GM18519 (cell line): ENCODE measurements around the gene FOXA1.

Experiments
- ATAC-seq: cut with Tn5 transposase; IDR thresholded peaks from one replicate; pipeline ENCODE4 v1.9.1; 2021; ENCODE audit warnings: mild to moderate bottlenecking, moderate library complexity; ENCODE audit not compliant: unreplicated experiment, low FRiP score

FOXA1 gene

DNA sequence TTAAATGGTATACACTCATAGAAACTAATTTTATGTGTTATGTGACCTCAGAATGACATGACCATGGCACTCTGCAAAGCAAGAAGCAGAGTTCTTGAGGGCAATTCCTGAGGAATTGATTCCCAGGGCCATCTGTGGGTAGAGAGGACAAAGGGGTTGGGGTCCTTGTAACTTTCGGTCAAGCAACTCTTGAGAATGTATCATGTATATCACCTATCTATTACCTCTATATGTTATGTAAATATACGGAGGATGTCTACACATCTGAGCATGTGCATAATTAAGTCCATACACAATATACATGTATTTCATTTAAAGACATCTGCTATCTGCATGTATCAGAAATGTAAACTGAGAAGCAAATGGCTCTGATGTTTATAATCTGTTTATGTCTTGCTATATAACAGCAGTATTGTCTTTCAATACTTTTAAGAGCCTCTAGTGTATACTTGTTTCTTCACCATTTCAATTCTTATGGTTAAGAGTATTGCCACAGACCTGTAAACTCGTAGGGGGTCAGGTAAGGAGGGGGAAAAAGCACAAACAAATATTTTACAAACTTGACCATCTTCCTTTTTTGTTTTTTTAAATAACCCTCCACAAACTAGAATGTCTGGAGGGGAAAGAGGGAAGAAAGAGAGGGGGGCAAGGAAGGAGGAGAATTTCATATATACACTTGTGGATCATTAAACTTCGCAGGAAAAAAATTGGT is 4.5 kb downstream of the FOXA1 start:
- no peak for ATAC-seq

DNA sequence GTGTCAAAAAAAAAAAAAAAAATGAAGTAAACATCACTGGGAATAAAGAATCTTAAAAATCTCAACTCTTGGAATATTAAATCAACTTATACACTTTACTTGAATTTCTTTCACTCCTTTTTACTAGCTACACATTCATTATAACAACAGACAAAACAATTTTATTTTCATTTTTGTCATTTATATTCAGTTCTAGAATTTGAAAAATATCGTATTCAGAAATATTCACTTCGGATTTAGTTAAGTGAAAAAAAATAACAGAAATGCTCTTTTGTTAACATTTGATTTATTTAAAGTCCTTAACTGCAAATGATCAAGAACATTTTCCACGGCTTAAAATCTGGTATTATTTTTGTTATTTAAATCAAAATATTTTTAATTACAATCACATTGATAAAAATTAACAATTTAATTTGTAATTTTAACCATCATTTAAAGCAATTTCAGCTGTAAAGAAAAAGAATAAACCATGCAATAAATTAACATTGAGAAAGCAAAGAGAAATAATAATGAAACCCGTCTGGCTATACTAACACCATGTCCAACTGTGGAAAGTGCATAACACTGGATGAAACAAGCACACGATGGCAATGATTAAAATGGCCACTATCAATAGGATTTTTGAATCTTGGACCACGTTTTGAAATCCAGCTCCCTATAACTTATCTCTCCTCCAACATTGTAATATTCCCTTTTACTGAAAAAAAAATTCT is 5.2 kb downstream of the FOXA1 start:
- ATAC-seq: no peak

DNA sequence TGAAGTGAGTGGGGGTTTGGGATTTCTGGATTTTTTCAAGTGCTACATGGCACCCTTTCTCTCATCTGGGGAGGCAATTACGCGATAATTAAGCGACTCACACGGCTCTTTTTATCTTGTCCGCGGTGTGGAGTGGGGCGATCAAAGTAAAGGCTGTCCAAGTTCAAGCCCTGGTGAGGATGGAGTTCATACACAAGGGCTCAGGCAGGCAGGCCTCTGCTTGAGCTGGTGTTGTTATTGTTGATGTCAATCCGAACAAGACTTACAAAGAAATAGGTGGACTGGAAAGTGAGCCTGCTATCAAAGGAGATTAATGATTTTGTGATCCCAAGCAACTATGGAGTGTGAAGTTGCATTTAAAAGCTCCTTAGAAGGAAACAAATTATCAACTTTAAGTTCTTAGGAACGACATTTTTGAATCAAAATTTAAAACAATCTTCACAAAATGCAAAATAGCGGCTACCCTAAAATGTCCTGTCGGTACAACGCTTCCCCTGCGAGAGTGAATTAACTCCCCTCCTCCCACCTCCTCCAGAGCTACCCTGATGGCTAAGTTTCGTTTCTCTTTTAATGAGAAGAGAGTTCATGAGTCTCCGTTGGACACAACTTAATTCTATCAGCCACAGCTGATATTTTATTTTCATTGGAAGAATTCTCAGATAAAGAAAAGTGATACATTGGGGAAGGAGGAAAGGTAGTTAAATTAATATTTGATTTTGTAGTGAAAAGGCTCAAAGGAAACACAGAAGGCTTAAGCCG is 5.9 kb downstream of the FOXA1 start:
- ATAC-seq: no peak

DNA sequence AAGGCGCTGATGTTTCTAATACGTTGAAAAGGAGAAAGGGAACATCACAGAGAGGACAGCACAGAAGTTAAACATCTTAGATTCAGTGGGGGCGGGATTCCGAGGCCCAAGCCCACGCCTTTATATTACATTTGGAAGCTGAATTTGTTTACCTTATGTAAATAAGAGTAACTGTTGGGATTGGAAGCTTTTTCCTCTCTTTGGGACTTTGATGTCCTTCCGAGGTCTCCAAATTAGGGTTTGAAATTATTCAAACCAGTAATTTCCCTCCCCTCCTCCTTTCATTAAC is 6.4 kb downstream of the FOXA1 start:
- ATAC-seq: no peak

DNA sequence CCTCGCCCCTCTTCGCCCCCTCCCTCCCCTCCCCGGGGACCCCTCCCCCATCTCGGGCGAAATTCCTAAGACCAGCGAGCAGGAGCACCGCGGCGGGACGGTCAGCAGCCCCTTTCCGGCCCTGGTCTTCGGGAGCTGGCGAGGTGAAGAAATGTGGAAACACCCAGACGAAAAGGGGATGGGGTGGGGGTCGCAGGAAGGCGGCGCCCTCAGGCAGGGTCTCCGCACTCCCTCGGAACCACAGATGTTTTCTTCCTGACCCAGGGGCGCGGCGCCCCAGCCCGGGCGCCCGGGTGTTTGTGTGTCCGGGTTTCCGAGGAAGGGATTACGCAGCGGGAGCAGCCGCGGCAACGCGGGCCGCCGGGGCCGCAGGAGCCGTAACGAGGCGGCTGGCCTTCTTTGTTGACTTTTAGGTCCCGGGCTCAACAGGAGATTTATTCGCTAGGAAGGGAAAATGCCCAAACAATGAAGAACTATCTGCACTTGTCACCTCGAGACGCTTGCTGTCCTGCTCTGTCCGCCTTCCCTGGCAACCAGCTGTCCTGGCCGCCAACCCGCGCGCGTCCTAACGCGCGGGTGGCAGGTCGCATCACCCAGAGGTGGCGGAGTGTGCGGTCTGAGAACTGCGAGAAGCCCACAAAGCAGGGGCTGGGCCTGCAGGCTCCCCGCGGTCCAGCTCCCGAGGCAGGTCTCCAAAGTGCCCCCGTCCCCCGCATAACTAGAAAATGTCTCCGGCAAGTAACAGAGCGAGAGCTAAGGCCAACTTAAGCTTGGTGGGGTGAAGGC is 7.0 kb downstream of the FOXA1 start:
- ATAC-seq: no peak

DNA sequence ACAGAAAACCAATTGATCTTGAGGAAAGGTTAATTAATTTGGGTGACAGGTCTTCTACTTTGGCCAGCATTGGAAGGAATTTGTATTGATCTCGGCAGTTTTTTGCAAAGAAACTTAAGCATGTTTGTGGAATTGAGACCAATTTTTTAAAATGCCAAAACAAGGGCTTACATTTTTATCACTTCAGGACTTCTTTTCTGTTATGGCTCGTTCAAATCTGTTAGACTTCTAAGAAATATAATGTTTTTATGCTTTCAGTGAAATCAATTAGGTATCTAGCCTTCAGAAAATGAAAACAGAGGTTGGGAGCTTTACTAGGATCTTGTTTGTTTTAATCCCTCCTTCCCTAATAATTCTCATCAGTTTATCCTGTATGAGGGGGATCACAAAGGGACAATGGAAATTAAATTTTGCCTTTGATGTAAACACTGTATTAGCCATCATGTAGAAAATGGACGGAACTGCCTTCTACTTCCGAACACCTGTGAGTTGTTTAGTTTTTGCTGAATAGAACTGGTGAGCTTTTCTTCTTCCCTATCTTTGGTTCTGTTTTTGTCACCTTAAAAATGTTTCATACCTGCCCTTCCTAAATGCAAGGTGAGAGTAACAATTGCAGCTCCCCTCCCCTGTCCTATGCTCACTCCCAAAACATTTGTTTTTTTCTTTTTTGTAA is 7.8 kb downstream of the FOXA1 start:
- no peak for ATAC-seq

DNA sequence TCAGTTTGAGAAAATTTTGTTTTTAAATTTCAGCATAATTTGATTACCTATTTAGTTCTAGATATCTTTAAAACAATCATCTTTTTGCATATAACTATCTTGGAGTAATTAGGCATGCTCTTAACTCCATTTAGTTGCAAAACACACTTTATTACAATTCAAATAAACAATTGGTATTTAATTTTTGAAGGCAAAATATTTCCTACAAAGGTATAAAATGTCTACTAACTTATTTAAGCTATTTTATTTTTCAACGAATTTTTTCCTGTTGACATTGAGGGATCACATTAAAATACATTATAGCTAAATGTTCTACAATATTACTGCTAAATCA is 8.3 kb downstream of the FOXA1 start:
- ATAC-seq: no peak

DNA sequence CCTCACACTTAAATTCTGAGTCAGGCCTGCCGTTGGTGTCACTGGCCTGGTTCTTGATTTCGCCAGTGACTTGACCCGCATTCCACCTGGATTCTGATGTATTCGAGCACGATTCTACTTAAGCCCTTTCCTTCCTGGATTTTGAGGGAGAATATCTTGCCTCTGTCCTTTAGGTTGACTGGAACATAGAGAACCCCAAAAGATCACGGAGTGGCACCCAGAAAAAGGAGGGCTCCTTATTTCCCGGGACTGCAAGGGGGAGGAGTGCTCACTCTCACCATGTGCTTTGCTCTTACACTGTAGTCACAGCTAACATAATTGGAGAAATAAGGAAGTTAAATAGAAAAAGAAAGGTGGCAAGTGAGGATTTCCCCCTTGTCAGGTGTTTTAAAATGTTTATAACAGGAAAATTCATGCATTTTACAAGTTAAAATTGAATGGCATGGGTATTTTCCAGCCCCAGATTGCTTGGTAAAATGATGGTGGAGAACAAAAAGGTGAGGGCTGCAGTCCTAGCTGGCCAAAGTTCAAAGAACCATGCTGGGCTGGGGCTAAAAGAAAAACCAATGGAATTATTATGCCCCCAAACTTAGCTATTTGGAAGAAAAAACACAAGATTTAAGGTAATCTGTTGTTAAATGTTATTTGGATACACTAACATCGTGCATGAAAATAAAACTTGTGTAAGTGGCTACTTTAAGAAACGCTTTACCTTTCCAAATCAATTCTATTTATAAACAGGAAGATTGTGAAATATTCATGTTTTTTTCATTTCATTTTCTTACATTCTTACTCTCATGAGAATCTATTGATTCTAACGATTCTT is 8.9 kb downstream of the FOXA1 start:
- ATAC-seq: no peak

DNA sequence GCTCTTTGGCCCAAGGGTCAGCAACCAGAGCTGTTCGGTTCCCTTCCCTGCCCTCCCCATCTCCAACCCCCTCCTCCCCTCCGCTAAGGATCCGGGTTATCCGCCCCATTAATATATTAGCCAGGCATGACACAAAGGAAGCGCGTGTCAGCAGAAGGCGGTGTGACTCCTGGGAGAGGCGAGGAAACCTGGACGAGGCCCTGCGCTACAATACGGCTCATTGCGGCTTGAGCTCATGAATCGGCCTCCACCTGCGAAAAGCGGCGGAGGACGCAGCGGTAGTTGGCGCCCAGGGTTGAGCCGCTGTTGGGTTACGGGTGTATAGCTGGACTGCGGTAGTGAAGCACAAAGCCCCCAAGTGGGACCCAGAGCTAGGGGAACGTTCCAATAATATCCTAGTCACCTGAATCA is 9.9 kb downstream of the FOXA1 start:
- no peak for ATAC-seq

DNA sequence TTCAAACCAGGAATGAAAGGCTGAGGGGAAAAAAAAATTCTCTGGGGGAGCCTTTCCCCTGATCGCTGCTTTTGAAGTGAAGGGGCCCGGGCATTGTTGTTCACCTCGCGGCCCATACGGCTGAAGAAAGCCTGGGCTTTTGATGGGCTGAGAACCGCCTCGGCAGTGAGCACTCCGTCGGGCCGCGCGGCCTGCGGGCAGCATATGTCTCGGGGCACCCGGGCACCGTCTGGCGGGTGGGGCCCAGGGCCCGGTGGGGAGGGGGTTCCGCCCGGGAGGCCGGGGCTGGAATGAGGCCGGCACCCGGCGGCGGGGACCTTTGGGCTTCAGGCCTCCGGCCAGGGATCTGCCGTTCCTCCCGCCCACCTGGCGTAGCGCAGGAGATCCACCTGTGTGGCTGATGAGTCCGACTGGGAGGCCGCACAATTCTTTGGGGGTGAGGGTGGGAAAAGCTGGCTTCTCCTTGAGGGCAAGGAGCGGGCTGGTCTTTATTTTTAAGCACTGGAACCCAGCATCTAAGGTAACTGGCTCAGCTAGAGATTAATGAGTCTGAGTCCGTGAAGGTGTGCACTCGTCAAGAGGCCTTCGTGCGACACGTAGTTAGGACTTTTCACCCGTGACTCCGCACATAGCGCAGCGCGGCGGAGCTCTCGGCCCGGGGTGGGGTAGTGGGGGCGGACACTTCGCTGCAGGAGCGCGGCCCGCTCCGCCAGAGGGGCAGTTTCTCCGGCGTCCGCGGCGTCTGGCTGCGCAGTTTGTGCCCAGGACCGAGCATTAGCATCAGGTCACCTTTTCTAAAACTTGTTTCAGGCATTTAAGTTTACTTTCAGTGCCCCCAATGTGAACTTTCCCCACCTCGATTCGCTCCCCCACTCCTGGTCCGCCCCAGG is 10.6 kb downstream of the FOXA1 start:
- ATAC-seq: no peak

DNA sequence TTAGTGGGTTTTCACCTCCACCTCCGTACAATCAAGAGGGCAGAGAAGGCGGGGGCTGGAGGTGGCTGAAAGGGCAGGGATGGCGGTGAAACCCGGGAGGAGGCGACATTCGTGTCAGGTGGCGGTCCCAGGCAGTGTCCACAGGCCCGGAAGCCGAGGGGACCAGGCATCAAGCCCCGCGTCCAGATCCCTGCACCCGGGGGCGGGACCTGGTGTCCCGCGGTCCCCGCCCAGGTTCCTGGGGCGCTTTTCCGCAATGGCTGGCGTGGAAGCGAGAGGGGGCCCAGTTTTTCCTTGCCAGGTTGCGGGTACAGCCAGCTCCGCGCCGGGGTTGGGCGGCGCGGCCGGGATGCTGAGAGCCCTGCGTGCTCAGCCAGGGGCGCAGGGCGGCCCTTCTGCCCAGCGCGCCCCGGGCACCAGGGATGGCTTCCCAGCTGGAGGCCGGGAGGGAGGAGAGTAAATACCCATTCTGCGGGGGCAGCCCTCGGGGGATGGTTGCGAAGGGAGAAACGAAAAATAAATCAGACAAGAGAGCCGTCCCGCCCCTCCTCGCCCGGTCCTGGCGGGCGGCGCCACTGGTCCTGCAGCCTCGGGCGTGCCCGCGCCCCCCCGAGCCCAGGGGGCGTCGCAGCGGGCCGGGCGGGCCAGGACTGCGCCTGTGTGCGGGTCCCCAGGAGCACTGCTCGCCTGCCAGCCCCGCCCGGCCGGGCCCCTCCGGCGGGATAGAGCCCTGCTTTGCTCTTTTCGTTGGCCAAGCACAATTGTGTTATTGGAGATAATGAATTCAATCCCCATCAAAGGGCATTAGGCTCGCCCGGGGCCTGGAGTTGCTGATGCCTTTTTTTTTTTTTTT is 11.5 kb downstream of the FOXA1 start:
- ATAC-seq: no peak

DNA sequence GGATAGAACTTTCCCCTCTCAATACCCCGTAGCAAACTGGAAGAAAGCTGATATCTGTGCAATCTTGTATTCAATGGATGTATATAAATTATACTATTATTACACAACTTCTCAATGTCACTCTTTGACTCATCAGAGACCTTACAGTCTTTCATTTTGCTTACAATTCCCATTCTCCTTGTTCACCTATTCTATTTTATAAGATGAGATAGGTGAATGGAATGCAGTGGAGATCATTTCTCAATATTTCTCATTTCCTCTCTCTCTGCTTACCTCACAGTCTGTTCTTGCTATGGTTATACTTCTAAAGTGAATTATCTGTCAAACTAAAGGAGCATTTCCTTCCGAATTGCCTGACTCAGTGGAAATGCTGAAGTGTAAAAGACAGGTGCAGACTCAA is 14.9 kb downstream of the FOXA1 start:
- ATAC-seq: no peak

DNA sequence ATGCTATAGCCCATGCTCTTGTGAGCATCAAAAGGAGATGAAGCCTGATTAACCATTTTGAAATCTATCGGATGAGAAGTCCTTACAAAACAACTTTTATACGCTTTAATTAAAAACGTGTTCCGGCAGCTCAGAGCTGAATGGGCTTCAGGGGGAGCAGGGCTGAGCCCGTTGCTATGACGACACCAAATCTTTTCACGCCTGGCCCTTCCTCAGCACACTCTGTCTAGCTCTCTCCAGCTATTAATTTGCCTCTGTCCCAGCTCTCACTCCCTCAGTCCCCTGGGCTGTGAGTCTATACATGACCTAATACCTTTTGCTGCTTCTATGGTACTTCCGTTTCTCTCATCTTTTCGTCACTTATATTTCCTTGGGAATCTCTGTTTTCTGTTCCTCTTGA is 15.8 kb downstream of the FOXA1 start:
- no peak for ATAC-seq

DNA sequence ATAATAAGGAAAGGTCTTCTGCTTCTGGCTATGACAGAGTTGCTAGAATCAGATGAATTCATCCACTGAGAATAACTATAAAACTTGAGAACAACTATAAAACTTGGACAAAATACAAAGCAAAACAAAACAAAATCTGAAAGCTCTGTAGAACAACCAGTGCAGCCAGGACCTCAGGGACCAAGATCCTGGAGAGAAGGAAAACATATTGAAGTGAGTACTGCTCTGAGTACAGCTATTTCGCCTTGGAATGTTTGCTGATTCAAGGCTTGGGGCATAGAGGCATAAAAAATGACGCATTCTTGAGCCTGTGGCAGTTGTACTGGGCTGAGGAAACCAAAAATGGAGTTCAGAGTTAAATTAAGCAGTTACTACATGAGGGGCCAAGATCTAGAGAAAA is 21.7 kb downstream of the FOXA1 start:
- no peak for ATAC-seq

DNA sequence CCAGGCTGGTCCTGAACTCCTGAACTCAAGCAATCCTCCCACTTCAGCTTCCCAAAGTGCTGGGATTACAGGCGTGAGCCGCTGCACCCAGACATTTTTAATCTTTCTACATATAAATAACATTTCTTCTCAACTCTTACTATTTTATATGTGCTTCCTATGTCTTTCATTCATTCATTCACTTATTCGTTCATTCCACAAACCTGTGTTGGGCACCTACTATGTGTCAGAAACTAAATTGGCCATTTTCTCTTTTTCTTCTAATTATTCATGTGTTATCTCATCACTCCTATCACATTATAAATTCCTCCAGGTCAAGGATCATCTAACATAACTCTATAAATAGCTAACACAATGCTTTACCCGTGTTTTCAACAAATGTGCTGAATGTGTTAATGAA is 23.7 kb downstream of the FOXA1 start:
- no peak for ATAC-seq

DNA sequence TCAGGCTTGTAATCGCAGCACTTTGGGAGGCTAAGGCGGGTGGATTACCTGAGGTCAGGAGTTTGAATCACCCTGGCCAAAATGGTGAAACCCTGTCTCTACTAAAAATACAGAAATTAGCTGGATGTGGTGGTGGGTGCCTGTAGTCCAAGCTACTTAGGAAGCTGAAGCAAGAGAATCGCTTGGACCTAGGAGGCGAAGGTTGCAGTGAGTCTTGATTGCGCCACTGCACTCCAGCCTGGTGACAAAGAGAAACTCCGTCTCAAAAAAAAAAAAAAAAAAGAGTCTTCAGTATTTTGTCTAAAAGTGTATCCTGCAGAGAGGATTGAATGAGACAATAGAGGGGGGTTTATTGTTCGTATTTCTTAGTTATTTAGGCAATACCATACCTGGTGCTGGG is 25.3 kb downstream of the FOXA1 start:
- ATAC-seq: no peak

DNA sequence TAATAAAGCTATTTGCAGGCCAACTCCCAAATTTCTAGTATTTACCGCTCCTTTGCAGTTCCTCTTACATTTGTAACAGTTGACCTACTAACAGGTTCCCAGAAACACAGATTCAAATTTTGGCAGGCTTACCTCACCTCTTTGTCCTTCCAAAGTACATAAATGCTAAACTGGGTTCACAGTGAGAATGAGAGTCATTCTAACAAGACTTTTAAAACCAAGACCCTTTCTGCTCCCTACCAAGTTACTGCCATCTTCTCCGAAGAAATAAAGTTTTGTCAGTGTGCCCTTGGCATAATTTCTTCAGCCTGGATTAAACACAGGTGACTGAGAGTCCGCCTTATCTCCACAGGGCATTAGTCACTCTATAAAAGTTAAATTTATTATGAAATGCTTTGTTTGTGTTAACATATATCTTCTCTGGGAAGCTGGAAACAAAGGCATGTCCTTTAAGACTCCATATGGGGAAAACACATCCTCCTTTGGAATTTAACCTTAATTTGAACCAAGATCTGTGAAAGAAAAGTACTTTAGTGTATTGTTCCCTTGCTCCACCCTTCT is 28.2 kb downstream of the FOXA1 start:
- ATAC-seq: no peak

DNA sequence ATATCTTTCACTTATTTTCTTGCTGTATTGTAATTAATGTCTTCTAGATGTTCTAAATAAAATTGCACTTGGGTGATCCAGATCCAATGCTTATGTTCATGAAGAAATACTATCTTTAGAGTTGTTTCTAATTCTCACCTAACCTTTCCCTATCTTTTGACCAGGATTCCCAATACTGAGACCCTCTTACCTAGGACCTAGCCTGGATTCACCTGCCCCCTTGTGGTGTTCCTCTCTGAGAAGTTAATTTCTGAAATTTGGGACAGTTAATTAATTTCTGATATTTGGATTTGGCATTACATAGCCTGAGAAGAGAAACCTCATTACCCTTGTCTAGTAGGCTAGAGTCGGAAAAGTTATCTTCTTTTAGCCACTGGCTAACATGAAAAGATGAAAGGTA is 29.5 kb downstream of the FOXA1 start:
- ATAC-seq: no peak
